GM12801 (cell line): Measurements from ENCODE around the gene FLRT2.

Experiments
- CTCF ChIP-seq: IDR thresholded peaks from one replicate; pipeline ENCODE4 v1.5.1; 2011; ENCODE audit warnings: control low read depth; ENCODE audit not compliant: insufficient read length; ENCODE audit errors: extremely low read depth

Gene FLRT2

GRCh38 chr14:85581691-85582090 is 51.7 kb downstream of the FLRT2 start:
- TF ChIP-seq CTCF: no peak

GRCh38 chr14:85583380-85583779 is 53.4 kb downstream of the FLRT2 start:
- no peak for TF ChIP-seq CTCF

- TF ChIP-seq CTCF: no peak
These were observed 54.5 kb downstream of the FLRT2 start for GRCh38 chr14:85584481-85584880.

GRCh38 chr14:85587151-85587711 is 57.3 kb downstream of the FLRT2 start:
- no peak for TF ChIP-seq CTCF

- no peak for TF ChIP-seq CTCF
These were observed 60.8 kb downstream of the FLRT2 start for GRCh38 chr14:85590784-85591183.

- TF ChIP-seq CTCF: no peak
These were observed 64.3 kb downstream of the FLRT2 start for GRCh38 chr14:85594217-85594616.

- no peak for TF ChIP-seq CTCF
These were observed 66.0 kb downstream of the FLRT2 start for GRCh38 chr14:85595981-85596380.
